K562 (cell line): ENCODE data around the gene SNRNP70. TPM values are rescaled to one million over a fixed set of nuclear protein-coding genes. Genes with fewer than 3 reads are reported as not detected.

ENCODE experiments used
- ASH1L ChIP-seq: fragments of 450-650 bp; IDR thresholded peaks from 2 replicates; pipeline ENCODE4 v1.6.1; 2018; ENCODE audit warnings: borderline replicate concordance, mild to moderate bottlenecking, low read depth; ENCODE audit not compliant: partially characterized antibody
- CCNT2 ChIP-seq: IDR thresholded peaks from 2 replicates; pipeline ENCODE4 v1.6.1; 2011; ENCODE audit warnings: borderline replicate concordance, low read depth, mild to moderate bottlenecking, moderate library complexity, mixed read lengths, low read length; ENCODE audit not compliant: insufficient read length; ENCODE audit errors: extremely low read depth
- CTBP1 ChIP-seq: fragments of 450-650 bp; IDR thresholded peaks from 2 replicates; pipeline ENCODE4 v1.6.1; 2016; ENCODE audit warnings: borderline replicate concordance
- ETS1 ChIP-seq: conservative IDR thresholded peaks from 2 replicates; pipeline ENCODE4 v1.6.1; 2011; ENCODE audit warnings: low read depth, mild to moderate bottlenecking, low read length; ENCODE audit not compliant: control insufficient read depth
- HDAC1 ChIP-seq, 2 experiments: fragments of 450-650 bp; IDR thresholded peaks; 2 replicates each; pipeline ENCODE4 v1.6.1; 2016 to 2017; ENCODE audit warnings: inconsistent platforms in 1 of 2, mild to moderate bottlenecking in 1 of 2, moderate library complexity in 1 of 2
- HDAC8 ChIP-seq: fragments of 450-650 bp; IDR thresholded peaks from 2 replicates; pipeline ENCODE4 v1.6.1; 2016; ENCODE audit warnings: mild to moderate bottlenecking, missing genetic modification characterization, moderate library complexity, missing compliant biosample characterization
- MAX ChIP-seq: sonication (generic); formaldehyde crosslinking; IDR thresholded peaks from 2 replicates; pipeline ENCODE4 v1.9.0; 2022; ENCODE audit warnings: mild to moderate bottlenecking, missing genetic modification reagents
- MAZ ChIP-seq, 2 experiments: fragments of 450-650 bp in 1 of 2; sonication (generic) in 1 of 2; formaldehyde crosslinking; IDR thresholded peaks in 1 of 2; conservative IDR thresholded peaks in 1 of 2; 2 replicates each; pipeline versions ENCODE4 v1.4.0 to v1.5.0; 2020; ENCODE audit warnings: mild to moderate bottlenecking in 1 of 2, missing genetic modification reagents in 1 of 2
- MEIS2 ChIP-seq: fragments of 450-650 bp; IDR thresholded peaks from 2 replicates; pipeline ENCODE4 v1.6.1; 2014; ENCODE audit warnings: mild to moderate bottlenecking; ENCODE audit not compliant: partially characterized antibody
- RFX5 ChIP-seq: IDR thresholded peaks from 2 replicates; pipeline ENCODE4 v1.6.1; 2011; ENCODE audit warnings: low read depth, mild to moderate bottlenecking, improper control_type of control experiment, low read length
- SRSF9 ChIP-seq: fragments of 200-400 bp; formaldehyde crosslinking; IDR thresholded peaks from 2 replicates; pipeline ENCODE4 v1.6.1; 2017; ENCODE audit warnings: low read depth, low read length, borderline replicate concordance
- TCF7L2 ChIP-seq: fragments of 150-350 bp; IDR thresholded peaks from 2 replicates; pipeline ENCODE4 v1.6.1; 2016; ENCODE audit warnings: low read depth, mild to moderate bottlenecking, low read length, moderate library complexity
- ZKSCAN3 ChIP-seq: fragments of 250-450 bp; sonication (Bioruptor Pico); IDR thresholded peaks from 2 replicates; pipeline ENCODE4 v1.4.0; 2020
- ZNF609 ChIP-seq: sonication (generic); formaldehyde crosslinking; IDR thresholded peaks from 2 replicates; pipeline ENCODE4 v1.8.1; 2023; ENCODE audit warnings: missing genetic modification reagents, mild to moderate bottlenecking, borderline replicate concordance
- polyA plus RNA-seq, 8 experiments: library from polyadenylated mRNA; depleted of rRNA in 4 of 8; stranded (reverse) in 5 of 8; unstranded in 3 of 8; fragments of >200 nt; fragmentation: Nextera tagmentation in 2 of 8; fragmentation: Illumina TruSeq in 1 of 8; extraction: Ambion mirVana in 2 of 8; extraction: Trizol in 1 of 8; gene quantifications; 2 replicates each; pipeline versions ENCODE4 v1.2.1 to v1.2.3, GENCODE V29; 2011 to 2014; ENCODE audit warnings: inconsistent platforms in 1 of 8, missing spikeins in 1 of 8
- total RNA-seq, 7 experiments: library from RNA; depleted of rRNA in 6 of 7; stranded (reverse); fragments of >200 nt in 6 of 7; fragmentation: Illumina TruSeq in 2 of 7; extraction: Trizol in 2 of 7; gene quantifications; 2 replicates each; pipeline versions ENCODE4 v1.2.1 to v1.2.3, GENCODE V29; 2011 to 2021; ENCODE audit warnings: low replicate concordance in 1 of 7
- TF ChIP-seq, protein P1 (sequence below): sonication (generic); formaldehyde crosslinking; IDR thresholded peaks from 2 replicates; pipeline ENCODE4 v1.8.1; 2023; ENCODE audit warnings: mild to moderate bottlenecking, missing genetic modification reagents, moderate library complexity
- TF ChIP-seq, protein P2 (sequence below): fragments of 250-450 bp; sonication (Bioruptor Pico); IDR thresholded peaks from 2 replicates; pipeline ENCODE4 v1.8.0; 2022; ENCODE audit warnings: inconsistent platforms

Gene SNRNP70
- total and polyA plus RNA-seq, 9 of the 15 experiments (the other 6 are each of a cell fraction or from before 2014, with no cell fraction given), result 2.8 to 496 (median 136) TPM

DNA sequence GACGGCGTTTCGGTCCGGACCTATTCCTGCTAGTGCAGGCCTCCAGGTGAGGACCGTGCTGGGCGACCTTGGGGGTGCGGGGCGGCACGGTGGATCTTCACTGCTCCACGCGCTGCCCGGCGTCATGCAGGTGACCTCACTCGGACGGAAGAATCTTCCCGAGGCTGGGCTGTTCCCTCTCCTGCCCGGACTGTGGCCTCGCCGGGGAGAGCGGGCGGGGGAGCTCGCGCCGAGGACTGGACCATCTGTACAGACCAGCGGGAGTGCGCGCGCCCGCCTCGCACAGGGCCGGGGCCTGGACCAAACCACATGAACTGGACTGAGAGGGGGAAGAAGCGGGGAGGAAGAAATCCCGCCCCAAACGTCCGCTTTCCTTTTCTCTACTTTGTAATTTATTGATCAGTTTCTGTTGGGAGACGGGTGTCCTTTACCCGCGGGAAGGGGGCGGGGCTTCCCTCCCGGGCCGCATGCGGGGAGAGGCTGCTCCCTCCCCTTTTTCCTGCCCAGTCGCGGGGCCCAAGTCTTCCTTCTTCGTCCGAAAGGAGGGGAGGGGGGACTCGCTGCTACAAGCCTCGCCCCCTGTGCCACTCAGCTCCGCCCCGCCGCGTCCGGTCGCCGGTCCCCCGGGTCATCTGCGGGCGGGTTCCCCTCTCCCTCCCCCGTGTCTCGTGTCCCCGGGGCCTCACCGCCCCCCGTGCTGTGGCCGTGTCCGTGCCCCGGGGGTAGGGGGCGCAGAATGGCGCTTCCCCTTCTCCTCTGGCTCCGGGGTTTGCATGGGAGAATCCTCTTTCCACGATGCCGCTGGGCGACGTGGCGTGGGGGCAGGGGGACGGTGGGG lies 65.1 kb downstream of the SNRNP70 start (continued):
- peak; percentile 20; the same call in 1 of the 2 replicates for TF ChIP-seq CTBP1
- peak; percentile 54 for TF ChIP-seq MAX (CRISPR knock-in tag)
- no peak for TF ChIP-seq SRSF9
- TF ChIP-seq ASH1L, result peak; percentile 82
- TF ChIP-seq CCNT2, result peak; percentile 52
- TF ChIP-seq, protein P1, sequence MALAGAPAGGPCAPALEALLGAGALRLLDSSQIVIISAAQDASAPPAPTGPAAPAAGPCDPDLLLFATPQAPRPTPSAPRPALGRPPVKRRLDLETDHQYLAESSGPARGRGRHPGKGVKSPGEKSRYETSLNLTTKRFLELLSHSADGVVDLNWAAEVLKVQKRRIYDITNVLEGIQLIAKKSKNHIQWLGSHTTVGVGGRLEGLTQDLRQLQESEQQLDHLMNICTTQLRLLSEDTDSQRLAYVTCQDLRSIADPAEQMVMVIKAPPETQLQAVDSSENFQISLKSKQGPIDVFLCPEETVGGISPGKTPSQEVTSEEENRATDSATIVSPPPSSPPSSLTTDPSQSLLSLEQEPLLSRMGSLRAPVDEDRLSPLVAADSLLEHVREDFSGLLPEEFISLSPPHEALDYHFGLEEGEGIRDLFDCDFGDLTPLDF (CRISPR knock-in tag), result no peak
- TF ChIP-seq TCF7L2, result peak; percentile 95
- TF ChIP-seq, protein P2, sequence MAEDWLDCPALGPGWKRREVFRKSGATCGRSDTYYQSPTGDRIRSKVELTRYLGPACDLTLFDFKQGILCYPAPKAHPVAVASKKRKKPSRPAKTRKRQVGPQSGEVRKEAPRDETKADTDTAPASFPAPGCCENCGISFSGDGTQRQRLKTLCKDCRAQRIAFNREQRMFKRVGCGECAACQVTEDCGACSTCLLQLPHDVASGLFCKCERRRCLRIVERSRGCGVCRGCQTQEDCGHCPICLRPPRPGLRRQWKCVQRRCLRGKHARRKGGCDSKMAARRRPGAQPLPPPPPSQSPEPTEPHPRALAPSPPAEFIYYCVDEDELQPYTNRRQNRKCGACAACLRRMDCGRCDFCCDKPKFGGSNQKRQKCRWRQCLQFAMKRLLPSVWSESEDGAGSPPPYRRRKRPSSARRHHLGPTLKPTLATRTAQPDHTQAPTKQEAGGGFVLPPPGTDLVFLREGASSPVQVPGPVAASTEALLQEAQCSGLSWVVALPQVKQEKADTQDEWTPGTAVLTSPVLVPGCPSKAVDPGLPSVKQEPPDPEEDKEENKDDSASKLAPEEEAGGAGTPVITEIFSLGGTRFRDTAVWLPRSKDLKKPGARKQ, result no peak
- TF ChIP-seq MAZ (CRISPR knock-in tag; conservative IDR thresholded peaks at IDR 0.05 in 1 of 2, IDR thresholded peaks at IDR 0.05 in 1 of 2), result peak; percentile 75 to 87; a peak in 3 of 4 replicates
- TF ChIP-seq ZNF609 (CRISPR knock-in tag), result 0 out of 2 replicates have a peak, but pooled peaks have one; percentile 86
- no peak for TF ChIP-seq ZKSCAN3 (CRISPR knock-in tag)
- 0 out of 2 replicates have a peak, but pooled peaks have one; percentile 27 for TF ChIP-seq ETS1
- TF ChIP-seq RFX5, result no peak
- TF ChIP-seq MEIS2, result peak; percentile 44
- TF ChIP-seq HDAC1 (IDR thresholded peaks at IDR 0.05), result peak in 1 of 2 experiments; percentile 64; a peak in 2 of 4 replicates
- no peak for TF ChIP-seq HDAC8 (tag)
